Renal cortex interstitium (tissue), 11 donors: ENCODE data around the gene MED9. TPM values are rescaled to one million over a fixed set of nuclear protein-coding genes. Genes with fewer than 3 reads are reported as not detected.
"Not testable (repeated sequence)": the region's sequence is repeated elsewhere in the genome, so short reads cannot be mapped to it uniquely, and the experiment has no call there.

Experiments used
- DNase-seq, 11 donors: peaks; one replicate each; pipeline ENCODE4 v3.0.0-alpha.2; 2013; ENCODE audit warnings: low read depth in 9 of 11, low spot score in 4 of 11; ENCODE audit errors: extremely low read depth in 1 of 11
- polyA plus RNA-seq, 3 donors: library from polyadenylated mRNA; unstranded; fragments of 120-200 nt; gene quantifications; one replicate each; pipeline ENCODE4 v1.2.1, GENCODE V29; 2013; ENCODE audit not compliant: insufficient read length in 3 of 3

MED9 gene
- polyA plus RNA-seq, 3 donors = 19.4 to 22.4 (median 22.2) TPM

- no peak for DNase-seq
Measured at GRCh38 chr17:17472333-17472920, 4.4 kb upstream of the MED9 start.

GRCh38 chr17:17474341-17474740 is 2.5 kb upstream of the MED9 start:
- no peak for DNase-seq

- no peak for DNase-seq
Measured at GRCh38 chr17:17479209-17479608, 2.4 kb downstream of the MED9 start.

- DNase-seq = no peak
Measured at GRCh38 chr17:17480593-17481148, 3.9 kb downstream of the MED9 start.

GRCh38 chr17:17481860-17482259 is 5.1 kb downstream of the MED9 start:
- DNase-seq = no peak

- DNase-seq = no peak
Measured at GRCh38 chr17:17484451-17484899, 7.7 kb downstream of the MED9 start.

- DNase-seq = no peak
Measured at GRCh38 chr17:17485420-17485819, 8.6 kb downstream of the MED9 start.

GRCh38 chr17:17486416-17486815 is 9.6 kb downstream of the MED9 start:
- not testable (repeated sequence) for DNase-seq

GRCh38 chr17:17487998-17488397 is 11.2 kb downstream of the MED9 start:
- no peak for DNase-seq

- no peak for DNase-seq
Measured at GRCh38 chr17:17491031-17491471, 14.3 kb downstream of the MED9 start.

GRCh38 chr17:17491546-17491988 is 14.8 kb downstream of the MED9 start:
- DNase-seq = no peak

GRCh38 chr17:17492085-17492484 is 15.3 kb downstream of the MED9 start:
- DNase-seq = no peak

- DNase-seq = no peak
Measured at GRCh38 chr17:17492571-17492970, 15.8 kb downstream of the MED9 start.

- no peak for DNase-seq
Measured at GRCh38 chr17:17493249-17493985, 16.6 kb downstream of the MED9 start.

GRCh38 chr17:17493986-17494466 is 17.2 kb downstream of the MED9 start:
- DNase-seq = no peak

GRCh38 chr17:17494499-17494869 is 17.7 kb downstream of the MED9 start:
- DNase-seq = no peak

- peak in 2 of 11 donors; percentile 31 to 32 for DNase-seq
Measured at GRCh38 chr17:17494870-17495535, 18.2 kb downstream of the MED9 start.

- DNase-seq = peak in 3 of 11 donors; percentile 23 to 32 (median 28)
Measured at GRCh38 chr17:17495536-17496188, 18.9 kb downstream of the MED9 start.
